OCI-LY3 (cell line): ENCODE data around the gene SYT11.

ENCODE experiments used
- EZH2phosphoT487 ChIP-seq: fragments of 200-600 bp; shearing (Covaris generic); IDR thresholded peaks from 2 replicates; pipeline ENCODE4 v1.6.1; 2018; ENCODE audit warnings: antibody characterized with exemption, mixed run types, low read depth
- TF ChIP-seq, protein P1 (sequence below): fragments of 200-600, 300-600 bp; sonication (generic); IDR thresholded peaks from 2 replicates; pipeline ENCODE4 v1.5.1; 2014; ENCODE audit warnings: antibody characterized with exemption, low read length, low read depth

DNA sequence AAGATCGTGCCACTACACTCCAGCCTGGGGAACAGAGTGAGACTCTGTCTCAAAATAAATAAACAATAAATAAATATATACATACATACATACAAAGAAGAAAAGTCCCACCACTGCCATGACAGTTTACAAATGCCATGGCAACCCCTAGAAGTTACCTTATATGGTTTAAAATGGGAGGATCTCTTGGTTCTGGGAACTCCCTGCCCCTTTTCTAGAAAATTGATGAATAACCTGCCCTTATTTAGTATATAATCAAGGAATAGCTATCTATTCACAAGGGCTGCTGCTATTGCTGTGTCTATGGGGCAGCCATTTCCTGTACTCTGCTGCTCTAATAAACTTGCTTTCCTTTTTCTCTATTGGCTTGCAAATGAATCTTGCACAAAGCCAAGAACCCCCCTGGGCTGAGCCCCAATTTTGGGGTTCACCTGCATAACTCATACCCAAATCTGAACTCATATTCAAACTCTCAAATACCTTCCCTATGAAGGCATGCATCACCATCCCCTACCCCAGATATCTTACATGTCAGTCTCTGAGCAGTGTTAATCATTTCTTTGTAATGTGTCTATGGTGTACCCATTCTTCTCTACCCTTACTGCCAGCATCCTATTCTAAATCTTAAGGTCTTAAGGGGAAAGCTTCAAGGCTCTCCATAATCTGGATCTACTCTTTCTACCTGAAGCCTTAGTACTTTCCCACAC is 11.4 kb upstream of the SYT11 start:
- TF ChIP-seq, protein P1, sequence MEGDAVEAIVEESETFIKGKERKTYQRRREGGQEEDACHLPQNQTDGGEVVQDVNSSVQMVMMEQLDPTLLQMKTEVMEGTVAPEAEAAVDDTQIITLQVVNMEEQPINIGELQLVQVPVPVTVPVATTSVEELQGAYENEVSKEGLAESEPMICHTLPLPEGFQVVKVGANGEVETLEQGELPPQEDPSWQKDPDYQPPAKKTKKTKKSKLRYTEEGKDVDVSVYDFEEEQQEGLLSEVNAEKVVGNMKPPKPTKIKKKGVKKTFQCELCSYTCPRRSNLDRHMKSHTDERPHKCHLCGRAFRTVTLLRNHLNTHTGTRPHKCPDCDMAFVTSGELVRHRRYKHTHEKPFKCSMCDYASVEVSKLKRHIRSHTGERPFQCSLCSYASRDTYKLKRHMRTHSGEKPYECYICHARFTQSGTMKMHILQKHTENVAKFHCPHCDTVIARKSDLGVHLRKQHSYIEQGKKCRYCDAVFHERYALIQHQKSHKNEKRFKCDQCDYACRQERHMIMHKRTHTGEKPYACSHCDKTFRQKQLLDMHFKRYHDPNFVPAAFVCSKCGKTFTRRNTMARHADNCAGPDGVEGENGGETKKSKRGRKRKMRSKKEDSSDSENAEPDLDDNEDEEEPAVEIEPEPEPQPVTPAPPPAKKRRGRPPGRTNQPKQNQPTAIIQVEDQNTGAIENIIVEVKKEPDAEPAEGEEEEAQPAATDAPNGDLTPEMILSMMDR = no peak
- no peak for TF ChIP-seq EZH2phosphoT487
